Mesendoderm (in vitro differentiated cells): ENCODE results near the gene MMD2.

Experiments
- DNase-seq: peaks from one replicate; pipeline ENCODE4 v3.0.0; 2013
- H2AK5ac ChIP-seq: 2 replicates; pipeline ENCODE4 v1.6.1; 2013; ENCODE audit warnings: low read length, inconsistent platforms
- H2BK120ac ChIP-seq: 2 replicates; pipeline ENCODE4 v1.6.1; 2013; ENCODE audit warnings: low read depth, mild to moderate bottlenecking, low read length, moderate library complexity, mixed read lengths
- H2BK15ac ChIP-seq: replicated peaks from 2 replicates; pipeline ENCODE4 v1.6.1; 2013; ENCODE audit warnings: low read depth, mild to moderate bottlenecking, moderate library complexity
- H2BK5ac ChIP-seq: 2 replicates; pipeline ENCODE4 v1.6.1; 2013; ENCODE audit warnings: low read length, inconsistent platforms
- H3K18ac ChIP-seq: 2 replicates; pipeline ENCODE4 v1.6.1; 2013; ENCODE audit warnings: mild to moderate bottlenecking, low read length, mixed read lengths
- H3K23ac ChIP-seq: one replicate; pipeline ENCODE4 v1.6.1; 2013; ENCODE audit warnings: low read length
- H3K27ac ChIP-seq: 2 replicates; pipeline ENCODE4 v1.5.1; 2013; ENCODE audit warnings: low read depth, mild to moderate bottlenecking, inconsistent platforms, low read length, moderate library complexity
- H3K27me3 ChIP-seq: 2 replicates; pipeline ENCODE4 v1.6.1; 2013; ENCODE audit warnings: low read length, control low read depth, mild to moderate bottlenecking, inconsistent platforms; ENCODE audit not compliant: insufficient read depth, poor library complexity
- H3K36me3 ChIP-seq: 2 replicates; pipeline ENCODE4 v1.6.1; 2013; ENCODE audit warnings: low read length, inconsistent platforms; ENCODE audit not compliant: control insufficient read depth, insufficient read depth
- H3K4ac ChIP-seq: one replicate; pipeline ENCODE4 v1.6.1; 2013; ENCODE audit warnings: low read depth, mild to moderate bottlenecking, low read length, moderate library complexity
- H3K4me1 ChIP-seq: 2 replicates; pipeline ENCODE4 v1.6.1; 2013; ENCODE audit warnings: low read depth, low read length, inconsistent platforms; ENCODE audit not compliant: control insufficient read depth
- H3K4me2 ChIP-seq: 2 replicates; pipeline ENCODE4 v1.6.1; 2013; ENCODE audit warnings: low read length
- H3K4me3 ChIP-seq: 2 replicates; pipeline ENCODE4 v1.5.1; 2013; ENCODE audit warnings: mild to moderate bottlenecking, low read length
- H3K56ac ChIP-seq: one replicate; pipeline ENCODE4 v1.6.1; 2013; ENCODE audit warnings: low read length
- H3K79me1 ChIP-seq: 2 replicates; pipeline ENCODE4 v1.6.1; 2013; ENCODE audit warnings: low read length, inconsistent platforms
- H3K79me2 ChIP-seq: 2 replicates; pipeline ENCODE4 v1.6.1; 2013; ENCODE audit warnings: mild to moderate bottlenecking, low read length; ENCODE audit not compliant: control insufficient read depth, insufficient read depth
- H3K9ac ChIP-seq: 2 replicates; pipeline ENCODE4 v1.6.1; 2013; ENCODE audit warnings: low read length, inconsistent platforms
- H4K5ac ChIP-seq: one replicate; pipeline ENCODE4 v1.6.1; 2013; ENCODE audit warnings: low read length
- H4K8ac ChIP-seq: one replicate; pipeline ENCODE4 v1.6.1; 2013; ENCODE audit warnings: low read depth, mild to moderate bottlenecking, control low read depth, low read length, moderate library complexity
- WGBS: extraction: QIAGEN DNeasy Blood & Tissue Kit; methylation state at CpG from one replicate; pipeline ENCODE4 v1.1.7; 2013; ENCODE audit warnings: low lambda C conversion rate, missing lambda C conversion rate; ENCODE audit not compliant: insufficient coverage; ENCODE audit errors: extremely low coverage; 5-methylcytosine and 5-hydroxymethylcytosine counted together

The MMD2 gene

GRCh38 chr7:4943297-4943696, 15.7 kb downstream of the MMD2 start:
- no peak overlapping the region for H2BK120ac ChIP-seq
- no peak overlapping the region for H2BK5ac ChIP-seq
- H3K4me1 ChIP-seq, result no peaks in the 10 kb centered on the region
- H3K18ac ChIP-seq, result no peak overlapping the region
- no peak overlapping the region for H4K8ac ChIP-seq
- H3K79me2 ChIP-seq, result no peaks in the 10 kb centered on the region
- H4K5ac ChIP-seq, result no peak overlapping the region
- no peaks in the 10 kb centered on the region for H3K36me3 ChIP-seq
- H2AK5ac ChIP-seq, result no peak overlapping the region
- no peak overlapping the region for H3K4me3 ChIP-seq
- no peaks in the 10 kb centered on the region for H3K27me3 ChIP-seq
- no peak overlapping the region for H3K23ac ChIP-seq
- no peak overlapping the region for H3K4ac ChIP-seq
- WGBS, result no CpG with 5 or more reads among the region's 10 CpGs
- no peaks in the 10 kb centered on the region for H3K79me1 ChIP-seq
- H2BK15ac ChIP-seq, result no peak overlapping the region
- no peak overlapping the region for H3K9ac ChIP-seq
- no peak overlapping the region for H3K4me2 ChIP-seq
- no peak overlapping the region for H3K27ac ChIP-seq
- no peak for DNase-seq
- no peak overlapping the region for H3K56ac ChIP-seq

GRCh38 chr7:4939971-4940728, 18.8 kb downstream of the MMD2 start:
- Histone ChIP-seq H2BK15ac (no peak overlapping the region), H4K8ac (no peak overlapping the region), H3K23ac (no peak overlapping the region), H2AK5ac (no peak overlapping the region), H3K36me3 (no peaks in the 10 kb centered on the region), H3K4ac (no peak overlapping the region), H3K4me1 (no peaks in the 10 kb centered on the region), H3K9ac (no peak overlapping the region), H3K18ac (no peak overlapping the region), H3K79me1 (no peaks in the 10 kb centered on the region), H4K5ac (no peak overlapping the region), H3K79me2 (no peaks in the 10 kb centered on the region), H3K56ac (no peak overlapping the region), H3K4me2 (no peak overlapping the region), H3K27ac (no peak overlapping the region), H2BK5ac (no peak overlapping the region), H3K4me3 (no peak overlapping the region), H2BK120ac (no peak overlapping the region), H3K27me3 (no peaks in the 10 kb centered on the region)
- no peak for DNase-seq
- no CpG with 5 or more reads among the region's 26 CpGs for WGBS

GRCh38 chr7:4937411-4937810, 21.6 kb downstream of the MMD2 start:
- no peak overlapping the region for H3K4me3 ChIP-seq
- no peak overlapping the region for H3K4ac ChIP-seq

GRCh38 chr7:4934419-4935025, 24.5 kb downstream of the MMD2 start:
- H3K56ac ChIP-seq, result no peak overlapping the region
- no peak overlapping the region for H3K4me3 ChIP-seq
- no peak overlapping the region for H3K23ac ChIP-seq
- H3K27me3 ChIP-seq, result no peaks in the 10 kb centered on the region
- no peaks in the 10 kb centered on the region for H3K4me1 ChIP-seq
- no peak overlapping the region for H2BK15ac ChIP-seq
- H3K27ac ChIP-seq, result no peak overlapping the region
- H4K8ac ChIP-seq, result no peak overlapping the region
- H3K36me3 ChIP-seq, result no peaks in the 10 kb centered on the region
- H3K4me2 ChIP-seq, result no peak overlapping the region
- H2BK5ac ChIP-seq, result no peak overlapping the region
- H2AK5ac ChIP-seq, result no peak overlapping the region
- H3K79me1 ChIP-seq, result no peaks in the 10 kb centered on the region
- no peaks in the 10 kb centered on the region for H3K79me2 ChIP-seq
- H3K18ac ChIP-seq, result no peak overlapping the region
- no peak overlapping the region for H4K5ac ChIP-seq
- WGBS, result no CpG with 5 or more reads among the region's 15 CpGs
- no peak overlapping the region for H2BK120ac ChIP-seq
- no peak overlapping the region for H3K4ac ChIP-seq
- DNase-seq, result no peak
- H3K9ac ChIP-seq, result no peak overlapping the region

More at GRCh38 chr7:4937411-4937810, 21.6 kb downstream of the MMD2 start:
- Histone ChIP-seq H4K8ac (no peak overlapping the region), H3K23ac (no peak overlapping the region), H3K18ac (no peak overlapping the region), H4K5ac (no peak overlapping the region), H3K79me2 (no peaks in the 10 kb centered on the region), H2AK5ac (no peak overlapping the region), H3K27me3 (no peaks in the 10 kb centered on the region), H3K4me1 (no peaks in the 10 kb centered on the region), H3K56ac (no peak overlapping the region), H3K79me1 (no peaks in the 10 kb centered on the region), H2BK120ac (no peak overlapping the region), H2BK15ac (no peak overlapping the region), H3K36me3 (no peaks in the 10 kb centered on the region), H3K27ac (no peak overlapping the region), H3K4me2 (no peak overlapping the region), H3K9ac (no peak overlapping the region), H2BK5ac (no peak overlapping the region)
- DNase-seq, result no peak
- WGBS, result no CpG with 5 or more reads among the region's 7 CpGs

GRCh38 chr7:4931943-4932342, 27.0 kb downstream of the MMD2 start:
- H3K36me3 ChIP-seq, result no peaks in the 10 kb centered on the region
- H3K27ac ChIP-seq, result no peak overlapping the region
- no peak overlapping the region for H3K4me3 ChIP-seq
- H3K79me2 ChIP-seq, result no peaks in the 10 kb centered on the region
- peak; percentile 55 for DNase-seq
- H3K23ac ChIP-seq, result no peak overlapping the region
- no peaks in the 10 kb centered on the region for H3K4me1 ChIP-seq
- no peak overlapping the region for H3K56ac ChIP-seq
- no peak overlapping the region for H2BK5ac ChIP-seq
- no peak overlapping the region for H2BK120ac ChIP-seq
- no CpG with 5 or more reads among the region's 12 CpGs for WGBS
- H3K27me3 ChIP-seq, result no peaks in the 10 kb centered on the region
- no peak overlapping the region for H3K18ac ChIP-seq
- H3K9ac ChIP-seq, result no peak overlapping the region
- H3K4ac ChIP-seq, result no peak overlapping the region
- H3K4me2 ChIP-seq, result no peak overlapping the region
- no peak overlapping the region for H4K8ac ChIP-seq
- H3K79me1 ChIP-seq, result no peaks in the 10 kb centered on the region
- H2BK15ac ChIP-seq, result no peak overlapping the region
- no peak overlapping the region for H4K5ac ChIP-seq
- no peak overlapping the region for H2AK5ac ChIP-seq
